NCI-H774 (cell line): ENCODE results near the gene GJE1.

Experiments used
- DNase-seq: peaks from one replicate; lab custom pipeline; 2025; lab: John Stamatoyannopoulos, UW

GJE1 gene

GRCh38 chr6:142165227-142165626 lies 32.5 kb downstream of the GJE1 start:
- DNase-seq: no peak

- DNase-seq: no peak
Observed at GRCh38 chr6:142167071-142167470, 34.3 kb downstream of the GJE1 start.

GRCh38 chr6:142167486-142167885 lies 34.8 kb downstream of the GJE1 start:
- DNase-seq: no peak

- no peak for DNase-seq
Observed at GRCh38 chr6:142171351-142171750, 38.6 kb downstream of the GJE1 start.

- no peak for DNase-seq
Observed at GRCh38 chr6:142172758-142173157, 40.0 kb downstream of the GJE1 start.

- no peak for DNase-seq
Observed at GRCh38 chr6:142173980-142174379, 41.3 kb downstream of the GJE1 start.

GRCh38 chr6:142174703-142175102 lies 42.0 kb downstream of the GJE1 start:
- DNase-seq: no peak

GRCh38 chr6:142178129-142178528 lies 45.4 kb downstream of the GJE1 start:
- no peak for DNase-seq

- no peak for DNase-seq
Observed at GRCh38 chr6:142182004-142182403, 49.3 kb downstream of the GJE1 start.

GRCh38 chr6:142183351-142183750 lies 50.6 kb downstream of the GJE1 start:
- DNase-seq: no peak

GRCh38 chr6:142184307-142184706 lies 51.6 kb downstream of the GJE1 start:
- no peak for DNase-seq
